ENCODE measurements around the gene ZNF426. TPM values are rescaled to one million over a fixed set of nuclear protein-coding genes. Genes with fewer than 3 reads are reported as not detected.

ZNF426 gene
- total and polyA plus RNA-seq, 2 donors from 2014 or later, result 2.9 to 22.9 TPM

DNA sequence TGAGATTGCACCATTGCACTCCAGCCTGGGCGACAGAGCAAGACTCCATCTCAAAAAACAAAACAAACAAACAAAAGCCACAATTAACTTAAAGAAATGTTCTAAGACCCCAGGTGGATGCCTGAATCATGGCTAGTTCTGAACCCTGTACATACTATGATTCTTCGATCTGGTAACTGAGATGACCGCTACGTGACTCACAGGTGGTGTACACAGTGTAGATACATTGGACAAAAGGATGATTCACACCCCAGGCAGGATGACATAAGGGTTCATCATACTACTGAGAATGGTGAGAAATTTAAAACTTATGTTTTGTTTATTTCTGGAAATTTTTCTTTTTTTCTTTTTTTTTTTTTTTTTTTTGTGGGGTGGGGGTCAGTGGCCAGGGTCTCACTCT, 6.5 kb downstream of the ZNF426 start:
- TF ChIP-seq, protein P1, sequence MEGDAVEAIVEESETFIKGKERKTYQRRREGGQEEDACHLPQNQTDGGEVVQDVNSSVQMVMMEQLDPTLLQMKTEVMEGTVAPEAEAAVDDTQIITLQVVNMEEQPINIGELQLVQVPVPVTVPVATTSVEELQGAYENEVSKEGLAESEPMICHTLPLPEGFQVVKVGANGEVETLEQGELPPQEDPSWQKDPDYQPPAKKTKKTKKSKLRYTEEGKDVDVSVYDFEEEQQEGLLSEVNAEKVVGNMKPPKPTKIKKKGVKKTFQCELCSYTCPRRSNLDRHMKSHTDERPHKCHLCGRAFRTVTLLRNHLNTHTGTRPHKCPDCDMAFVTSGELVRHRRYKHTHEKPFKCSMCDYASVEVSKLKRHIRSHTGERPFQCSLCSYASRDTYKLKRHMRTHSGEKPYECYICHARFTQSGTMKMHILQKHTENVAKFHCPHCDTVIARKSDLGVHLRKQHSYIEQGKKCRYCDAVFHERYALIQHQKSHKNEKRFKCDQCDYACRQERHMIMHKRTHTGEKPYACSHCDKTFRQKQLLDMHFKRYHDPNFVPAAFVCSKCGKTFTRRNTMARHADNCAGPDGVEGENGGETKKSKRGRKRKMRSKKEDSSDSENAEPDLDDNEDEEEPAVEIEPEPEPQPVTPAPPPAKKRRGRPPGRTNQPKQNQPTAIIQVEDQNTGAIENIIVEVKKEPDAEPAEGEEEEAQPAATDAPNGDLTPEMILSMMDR (IDR thresholded peaks at IDR 0.05; ENCODE audit: borderline replicate concordance, extremely low read depth, insufficient read depth), result no peak
- H3K27ac ChIP-seq (ENCODE audit: low read depth in 2 of 2, low read length in 2 of 2), result no peak overlapping the region
- FAIRE-seq (no peak), DNase-seq (no peak)
- no peak overlapping the region for H3K4me3 ChIP-seq (ENCODE audit: low read length in 3 of 3)
- peaks cover 38 to 73% (median 44%) of the 10 kb centered on the region in 3 donors for H3K9me3 ChIP-seq (ENCODE audit: control insufficient read depth in 2 of 3, insufficient read depth in 1 of 3, low read length in 3 of 3)
- intact Hi-C loops (cut with DNase I), result no loop called here
- H3K36me3 ChIP-seq (ENCODE audit: control insufficient read depth in 2 of 3, insufficient read depth in 3 of 3, low read length in 3 of 3), result peaks cover 65 to 85% (median 71%) of the 10 kb centered on the region in 3 donors
- no peak overlapping the region for H3K9ac ChIP-seq (ENCODE audit: low read length in 3 of 3)
- no peaks in the 10 kb centered on the region for H3K4me1 ChIP-seq (ENCODE audit: control insufficient read depth in 2 of 3, insufficient read depth in 2 of 3, low read depth in 1 of 3, low read length in 3 of 3)
- no peaks in the 10 kb centered on the region for H3K27me3 ChIP-seq (ENCODE audit: control insufficient read depth, insufficient read depth, low read length)

DNA sequence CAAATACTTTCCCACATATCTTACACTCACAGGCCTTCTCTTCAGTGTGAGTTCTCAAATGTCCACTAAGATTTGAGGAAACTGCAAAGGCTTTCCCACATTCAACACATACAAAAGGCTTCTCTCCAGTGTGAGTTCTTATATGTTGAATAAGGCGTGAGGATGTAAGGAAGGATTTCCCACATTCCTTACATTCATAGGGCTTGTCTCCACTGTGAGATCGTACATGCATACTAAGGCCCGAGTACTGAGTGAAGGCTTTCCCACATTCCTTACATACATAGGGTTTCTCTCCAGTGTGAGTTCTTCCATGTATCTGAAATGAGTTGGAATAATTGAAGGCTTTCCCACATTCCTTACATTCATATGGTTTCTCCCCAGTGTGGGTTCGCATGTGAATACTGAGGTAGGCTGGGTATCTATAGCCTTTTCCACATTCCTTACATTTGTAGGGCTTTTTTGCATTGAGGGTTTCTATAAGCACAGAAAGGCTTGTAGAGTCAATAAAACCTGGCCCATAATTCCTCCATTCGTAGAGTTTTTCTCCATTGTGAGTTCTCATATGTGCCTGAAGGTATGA, 9.6 kb downstream of the ZNF426 start:
- no peak overlapping the region for H3K27ac ChIP-seq (ENCODE audit: low read depth in 2 of 2, low read length in 2 of 2)
- H3K9ac ChIP-seq (ENCODE audit: low read length in 3 of 3), result no peak overlapping the region
- intact Hi-C loops (cut with DNase I), result no loop called here
- FAIRE-seq (no peak), DNase-seq (no peak)
- H3K9me3 ChIP-seq (ENCODE audit: control insufficient read depth in 2 of 3, insufficient read depth in 1 of 3, low read length in 3 of 3), result peaks cover 37 to 83% (median 62%) of the 10 kb centered on the region in 3 donors
- TF ChIP-seq, protein P1 (IDR thresholded peaks at IDR 0.05; ENCODE audit: borderline replicate concordance, extremely low read depth, insufficient read depth), result no peak
- peak overlapping the region in 2 of 3 donors; percentile 18 to 68 for H3K4me3 ChIP-seq (ENCODE audit: low read length in 3 of 3)
- H3K27me3 ChIP-seq (ENCODE audit: control insufficient read depth, insufficient read depth, low read length), result no peaks in the 10 kb centered on the region
- H3K36me3 ChIP-seq (ENCODE audit: control insufficient read depth in 2 of 3, insufficient read depth in 3 of 3, low read length in 3 of 3), result peaks cover 54 to 72% (median 59%) of the 10 kb centered on the region in 3 donors
- H3K4me1 ChIP-seq (ENCODE audit: control insufficient read depth in 2 of 3, insufficient read depth in 2 of 3, low read depth in 1 of 3, low read length in 3 of 3), result no peaks in the 10 kb centered on the region

DNA sequence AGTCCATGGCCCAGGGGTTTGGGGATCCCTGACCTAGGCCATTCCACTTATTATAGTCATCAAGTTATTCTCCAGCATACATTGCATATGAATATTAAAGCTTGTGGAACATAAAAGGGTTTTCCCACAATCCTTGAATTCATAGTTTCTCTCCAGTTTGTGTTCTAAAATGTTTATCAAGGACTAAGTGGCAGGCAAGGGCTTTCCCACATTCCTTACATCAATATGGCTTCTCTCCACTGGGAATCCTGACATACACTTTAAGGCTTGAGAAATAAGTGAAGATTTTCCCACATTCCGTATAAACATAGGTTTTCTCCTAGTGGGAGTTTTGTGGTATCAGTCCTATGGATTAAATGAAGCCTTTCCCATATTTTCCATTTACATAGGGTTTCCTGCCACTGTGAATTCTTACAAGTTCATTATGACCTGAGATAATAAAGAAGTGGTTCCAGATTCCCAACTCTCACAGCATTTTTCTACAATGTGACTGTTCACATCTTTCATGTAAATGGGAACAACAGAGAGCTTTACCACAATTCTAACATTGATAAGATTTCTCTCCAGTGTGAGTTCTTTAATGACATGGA, 14.5 kb downstream of the ZNF426 start:
- intact Hi-C loops (cut with DNase I), result no loop called here
- TF ChIP-seq, protein P1 (IDR thresholded peaks at IDR 0.05; ENCODE audit: borderline replicate concordance, extremely low read depth, insufficient read depth), result no peak
- DNase-seq (no peak), FAIRE-seq (no peak)
- no peaks in the 10 kb centered on the region for H3K4me1 ChIP-seq (ENCODE audit: control insufficient read depth in 2 of 3, insufficient read depth in 2 of 3, low read depth in 1 of 3, low read length in 3 of 3)
- no peak overlapping the region for H3K27ac ChIP-seq (ENCODE audit: low read depth in 2 of 2, low read length in 2 of 2)
- H3K9me3 ChIP-seq (ENCODE audit: control insufficient read depth in 2 of 3, insufficient read depth in 1 of 3, low read length in 3 of 3), result peaks cover 17 to 89% (median 43%) of the 10 kb centered on the region in 3 donors
- H3K27me3 ChIP-seq (ENCODE audit: control insufficient read depth, insufficient read depth, low read length), result no peaks in the 10 kb centered on the region
- peaks cover 16 to 28% (median 22%) of the 10 kb centered on the region in 3 donors for H3K36me3 ChIP-seq (ENCODE audit: control insufficient read depth in 2 of 3, insufficient read depth in 3 of 3, low read length in 3 of 3)
- H3K9ac ChIP-seq (ENCODE audit: low read length in 3 of 3), result no peak overlapping the region
- H3K4me3 ChIP-seq (ENCODE audit: low read length in 3 of 3), result peak overlapping the region in 1 of 3 donors; percentile 20
